GM23338 (cell line): ENCODE measurements around the gene PPP4R2. TPM values are rescaled to one million over a fixed set of nuclear protein-coding genes. Genes with fewer than 3 reads are reported as not detected.
A peak's percentile ranks its signal among the peaks of the same experiment; 100 is the strongest.

Experiments
- ATAC-seq: fragments of 200-7000 bp; cut with Tn5 transposase; 3 replicates; pipeline ENCODE4 v1.9.1; 2020
- DNase-seq: peaks from one replicate; pipeline ENCODE4 v3.0.0-alpha.2; 2015; ENCODE audit warnings: low spot score
- H2AFZ ChIP-seq: fragments of 200-600 bp; sonication (generic); 2 replicates; pipeline ENCODE4 v1.8.0; 2016; ENCODE audit warnings: antibody characterized with exemption, mild to moderate bottlenecking, moderate library complexity
- H3F3A ChIP-seq: fragments of 200-600 bp; sonication (generic); replicated peaks from 2 replicates; pipeline ENCODE4 v1.8.0; 2017; ENCODE audit warnings: antibody characterized with exemption, mixed run types, low read depth
- H3K27ac ChIP-seq: fragments of 200-600 bp; sonication (generic); 2 replicates; pipeline ENCODE4 v1.6.1; 2016; ENCODE audit warnings: low read depth
- H3K27me3 ChIP-seq: fragments of 200-600 bp; sonication (generic); 2 replicates; pipeline ENCODE4 v1.8.0; 2016; ENCODE audit warnings: mild to moderate bottlenecking, mixed run types, moderate library complexity; ENCODE audit not compliant: insufficient read depth
- H3K36me3 ChIP-seq: fragments of 200-600 bp; sonication (generic); 2 replicates; pipeline ENCODE4 v1.8.0; 2016; ENCODE audit warnings: mild to moderate bottlenecking; ENCODE audit not compliant: insufficient read depth
- H3K4me1 ChIP-seq: fragments of 200-600 bp; sonication (generic); 2 replicates; pipeline ENCODE4 v1.8.0; 2016; ENCODE audit warnings: mild to moderate bottlenecking, moderate library complexity; ENCODE audit not compliant: insufficient read depth
- H3K4me2 ChIP-seq: fragments of 200-600 bp; sonication (generic); 2 replicates; pipeline ENCODE4 v1.7.1; 2017; ENCODE audit warnings: mixed run types
- H3K4me3 ChIP-seq: fragments of 200-600 bp; sonication (generic); 2 replicates; pipeline ENCODE4 v1.6.1; 2016; ENCODE audit warnings: mixed run types
- H3K79me2 ChIP-seq: fragments of 200-600 bp; sonication (generic); replicated peaks from 2 replicates; pipeline ENCODE4 v1.8.0; 2017; ENCODE audit warnings: mild to moderate bottlenecking; ENCODE audit not compliant: insufficient read depth
- H3K9me2 ChIP-seq: fragments of 200-600 bp; sonication (generic); 2 replicates; pipeline ENCODE4 v1.8.0; 2017; ENCODE audit not compliant: insufficient read depth
- H4K20me1 ChIP-seq: fragments of 200-600 bp; sonication (generic); replicated peaks from 2 replicates; pipeline ENCODE4 v1.8.0; 2017; ENCODE audit warnings: mild to moderate bottlenecking; ENCODE audit not compliant: insufficient read depth
- H3K27ac Mint-ChIP-seq: 2 replicates; pipeline ENCODE4 v1.8.0; 2020; ENCODE audit warnings: inconsistent platforms, mild to moderate bottlenecking, moderate library complexity, mixed read lengths
- H3K27me3 Mint-ChIP-seq: 3 replicates; pipeline ENCODE4 v1.8.0; 2022; ENCODE audit warnings: low read depth, mild to moderate bottlenecking, moderate library complexity, mixed read lengths, inconsistent platforms; ENCODE audit not compliant: insufficient read depth, poor library complexity
- H3K36me3 Mint-ChIP-seq: 3 replicates; pipeline ENCODE4 v1.8.0; 2021; ENCODE audit warnings: low read depth, mild to moderate bottlenecking, inconsistent platforms, moderate library complexity, mixed read lengths
- H3K4me1 Mint-ChIP-seq: 3 replicates; pipeline ENCODE4 v1.8.0; 2020; ENCODE audit warnings: mild to moderate bottlenecking, inconsistent platforms, mixed read lengths
- H3K4me3 Mint-ChIP-seq: 3 replicates; pipeline ENCODE4 v1.8.0; 2021; ENCODE audit warnings: moderate library complexity, mild to moderate bottlenecking, inconsistent platforms, mixed read lengths
- H3K9me3 Mint-ChIP-seq: 3 replicates; pipeline ENCODE4 v1.8.0; 2020; ENCODE audit warnings: moderate library complexity, mild to moderate bottlenecking, inconsistent platforms, mixed read lengths
- CREB1 ChIP-seq: fragments of 250-450 bp; sonication (Bioruptor Pico); IDR thresholded peaks from 2 replicates; pipeline ENCODE4 v1.5.0; 2020; ENCODE audit warnings: low read depth, mild to moderate bottlenecking, moderate library complexity
- EZH2phosphoT487 ChIP-seq: fragments of 200-600 bp; sonication (generic); IDR thresholded peaks from one replicate; pipeline ENCODE4 v1.8.1; 2018; ENCODE audit warnings: antibody characterized with exemption; ENCODE audit not compliant: unreplicated experiment
- NANOG ChIP-seq: IDR thresholded peaks from 2 replicates; pipeline ENCODE4 v1.6.1; 2016; ENCODE audit warnings: antibody characterized with exemption, borderline replicate concordance
- POLR2AphosphoS5 ChIP-seq: IDR thresholded peaks from 2 replicates; pipeline ENCODE4 v1.6.1; 2016; ENCODE audit warnings: antibody characterized with exemption, low read depth
- STAT1 ChIP-seq: IDR thresholded peaks from one replicate; pipeline ENCODE4 v1.6.1; 2016; ENCODE audit warnings: antibody characterized with exemption; ENCODE audit not compliant: unreplicated experiment
- ZNF331 ChIP-seq: fragments of 250-450 bp; sonication (Bioruptor Pico); IDR thresholded peaks from 2 replicates; pipeline ENCODE4 v1.5.0; 2020; ENCODE audit warnings: low read depth, mild to moderate bottlenecking, moderate library complexity
- polyA plus RNA-seq: library from polyadenylated mRNA; unstranded; fragments of >200 nt; fragmentation: Nextera tagmentation; extraction: Ambion mirVana; gene quantifications from 2 replicates; pipeline ENCODE4 v1.2.1, GENCODE V29; 2016
- total RNA-seq: library from RNA; depleted of rRNA; stranded (reverse); fragments of >200 nt; shearing (Covaris generic); gene quantifications from 2 replicates; pipeline ENCODE4 v1.2.3, GENCODE V29; 2014
- TF ChIP-seq, protein P1 (sequence below): IDR thresholded peaks from 2 replicates; pipeline ENCODE4 v1.6.1; 2016; ENCODE audit warnings: antibody characterized with exemption
- TF ChIP-seq, protein P2 (sequence below): fragments of 250-450 bp; sonication (Bioruptor Pico); IDR thresholded peaks from 2 replicates; pipeline ENCODE4 v1.5.0; 2020; ENCODE audit warnings: mild to moderate bottlenecking, moderate library complexity
- TF ChIP-seq, protein P3 (sequence below), 2 experiments: fragments of 200-600 bp in 1 of 2; sonication (generic) in 1 of 2; conservative IDR thresholded peaks; 2 replicates each; pipeline versions ENCODE4 v1.5.1 to v1.6.1; 2016 to 2017; ENCODE audit warnings: antibody characterized with exemption in 2 of 2, low read depth in 2 of 2, mild to moderate bottlenecking in 2 of 2, moderate library complexity in 1 of 2

Gene PPP4R2
- total and polyA plus RNA-seq, 2 experiments from 2014 or later, result 62.7 to 117 TPM

DNA sequence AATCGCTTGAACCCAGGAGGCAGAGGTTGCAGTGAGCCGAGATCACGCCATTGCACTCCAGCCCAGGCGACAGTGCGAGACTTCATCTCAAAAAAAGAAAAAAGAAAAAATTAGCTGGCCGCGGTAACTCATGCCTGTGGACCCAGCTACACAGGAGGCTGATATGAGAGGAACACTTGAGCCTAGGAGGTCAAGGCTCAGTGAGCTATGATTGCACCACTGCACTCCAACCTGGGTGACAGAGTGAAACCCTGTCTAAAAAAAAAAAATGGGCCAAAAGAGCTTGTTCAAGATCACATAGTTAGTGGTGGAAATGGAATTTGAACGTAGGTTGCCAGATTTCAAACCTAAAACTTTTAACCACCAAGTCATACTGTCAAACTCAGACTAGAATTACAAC, 46.2 kb upstream of the PPP4R2 start:
- no peaks in the 10 kb centered on the region for H3K9me2 ChIP-seq
- H3K27me3 ChIP-seq, result no peaks in the 10 kb centered on the region
- H3F3A ChIP-seq, result no peaks in the 10 kb centered on the region
- H3K4me2 ChIP-seq, result no peak overlapping the region
- peak overlapping the region; percentile 28; the same call in 1 of the 2 replicates for H2AFZ ChIP-seq
- Mint-ChIP-seq H3K36me3 (no peaks in the 10 kb centered on the region), H3K27ac (no peak overlapping the region), H3K9me3 (no peaks in the 10 kb centered on the region; the same call in 2 of the 3 replicates), H3K4me3 (no peak overlapping the region), H3K4me1 (peaks cover 14% of the 10 kb centered on the region), H3K27me3 (no peaks in the 10 kb centered on the region)
- H3K4me3 ChIP-seq, result no peak overlapping the region
- TF ChIP-seq ZNF331, result no peak
- no peak for TF ChIP-seq STAT1
- no peak for TF ChIP-seq NANOG
- TF ChIP-seq EZH2phosphoT487, result no peak
- TF ChIP-seq CREB1 (CRISPR knock-in tag), result no peak
- TF ChIP-seq, protein P1, sequence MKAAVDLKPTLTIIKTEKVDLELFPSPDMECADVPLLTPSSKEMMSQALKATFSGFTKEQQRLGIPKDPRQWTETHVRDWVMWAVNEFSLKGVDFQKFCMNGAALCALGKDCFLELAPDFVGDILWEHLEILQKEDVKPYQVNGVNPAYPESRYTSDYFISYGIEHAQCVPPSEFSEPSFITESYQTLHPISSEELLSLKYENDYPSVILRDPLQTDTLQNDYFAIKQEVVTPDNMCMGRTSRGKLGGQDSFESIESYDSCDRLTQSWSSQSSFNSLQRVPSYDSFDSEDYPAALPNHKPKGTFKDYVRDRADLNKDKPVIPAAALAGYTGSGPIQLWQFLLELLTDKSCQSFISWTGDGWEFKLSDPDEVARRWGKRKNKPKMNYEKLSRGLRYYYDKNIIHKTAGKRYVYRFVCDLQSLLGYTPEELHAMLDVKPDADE, result no peak
- TF ChIP-seq, protein P2, sequence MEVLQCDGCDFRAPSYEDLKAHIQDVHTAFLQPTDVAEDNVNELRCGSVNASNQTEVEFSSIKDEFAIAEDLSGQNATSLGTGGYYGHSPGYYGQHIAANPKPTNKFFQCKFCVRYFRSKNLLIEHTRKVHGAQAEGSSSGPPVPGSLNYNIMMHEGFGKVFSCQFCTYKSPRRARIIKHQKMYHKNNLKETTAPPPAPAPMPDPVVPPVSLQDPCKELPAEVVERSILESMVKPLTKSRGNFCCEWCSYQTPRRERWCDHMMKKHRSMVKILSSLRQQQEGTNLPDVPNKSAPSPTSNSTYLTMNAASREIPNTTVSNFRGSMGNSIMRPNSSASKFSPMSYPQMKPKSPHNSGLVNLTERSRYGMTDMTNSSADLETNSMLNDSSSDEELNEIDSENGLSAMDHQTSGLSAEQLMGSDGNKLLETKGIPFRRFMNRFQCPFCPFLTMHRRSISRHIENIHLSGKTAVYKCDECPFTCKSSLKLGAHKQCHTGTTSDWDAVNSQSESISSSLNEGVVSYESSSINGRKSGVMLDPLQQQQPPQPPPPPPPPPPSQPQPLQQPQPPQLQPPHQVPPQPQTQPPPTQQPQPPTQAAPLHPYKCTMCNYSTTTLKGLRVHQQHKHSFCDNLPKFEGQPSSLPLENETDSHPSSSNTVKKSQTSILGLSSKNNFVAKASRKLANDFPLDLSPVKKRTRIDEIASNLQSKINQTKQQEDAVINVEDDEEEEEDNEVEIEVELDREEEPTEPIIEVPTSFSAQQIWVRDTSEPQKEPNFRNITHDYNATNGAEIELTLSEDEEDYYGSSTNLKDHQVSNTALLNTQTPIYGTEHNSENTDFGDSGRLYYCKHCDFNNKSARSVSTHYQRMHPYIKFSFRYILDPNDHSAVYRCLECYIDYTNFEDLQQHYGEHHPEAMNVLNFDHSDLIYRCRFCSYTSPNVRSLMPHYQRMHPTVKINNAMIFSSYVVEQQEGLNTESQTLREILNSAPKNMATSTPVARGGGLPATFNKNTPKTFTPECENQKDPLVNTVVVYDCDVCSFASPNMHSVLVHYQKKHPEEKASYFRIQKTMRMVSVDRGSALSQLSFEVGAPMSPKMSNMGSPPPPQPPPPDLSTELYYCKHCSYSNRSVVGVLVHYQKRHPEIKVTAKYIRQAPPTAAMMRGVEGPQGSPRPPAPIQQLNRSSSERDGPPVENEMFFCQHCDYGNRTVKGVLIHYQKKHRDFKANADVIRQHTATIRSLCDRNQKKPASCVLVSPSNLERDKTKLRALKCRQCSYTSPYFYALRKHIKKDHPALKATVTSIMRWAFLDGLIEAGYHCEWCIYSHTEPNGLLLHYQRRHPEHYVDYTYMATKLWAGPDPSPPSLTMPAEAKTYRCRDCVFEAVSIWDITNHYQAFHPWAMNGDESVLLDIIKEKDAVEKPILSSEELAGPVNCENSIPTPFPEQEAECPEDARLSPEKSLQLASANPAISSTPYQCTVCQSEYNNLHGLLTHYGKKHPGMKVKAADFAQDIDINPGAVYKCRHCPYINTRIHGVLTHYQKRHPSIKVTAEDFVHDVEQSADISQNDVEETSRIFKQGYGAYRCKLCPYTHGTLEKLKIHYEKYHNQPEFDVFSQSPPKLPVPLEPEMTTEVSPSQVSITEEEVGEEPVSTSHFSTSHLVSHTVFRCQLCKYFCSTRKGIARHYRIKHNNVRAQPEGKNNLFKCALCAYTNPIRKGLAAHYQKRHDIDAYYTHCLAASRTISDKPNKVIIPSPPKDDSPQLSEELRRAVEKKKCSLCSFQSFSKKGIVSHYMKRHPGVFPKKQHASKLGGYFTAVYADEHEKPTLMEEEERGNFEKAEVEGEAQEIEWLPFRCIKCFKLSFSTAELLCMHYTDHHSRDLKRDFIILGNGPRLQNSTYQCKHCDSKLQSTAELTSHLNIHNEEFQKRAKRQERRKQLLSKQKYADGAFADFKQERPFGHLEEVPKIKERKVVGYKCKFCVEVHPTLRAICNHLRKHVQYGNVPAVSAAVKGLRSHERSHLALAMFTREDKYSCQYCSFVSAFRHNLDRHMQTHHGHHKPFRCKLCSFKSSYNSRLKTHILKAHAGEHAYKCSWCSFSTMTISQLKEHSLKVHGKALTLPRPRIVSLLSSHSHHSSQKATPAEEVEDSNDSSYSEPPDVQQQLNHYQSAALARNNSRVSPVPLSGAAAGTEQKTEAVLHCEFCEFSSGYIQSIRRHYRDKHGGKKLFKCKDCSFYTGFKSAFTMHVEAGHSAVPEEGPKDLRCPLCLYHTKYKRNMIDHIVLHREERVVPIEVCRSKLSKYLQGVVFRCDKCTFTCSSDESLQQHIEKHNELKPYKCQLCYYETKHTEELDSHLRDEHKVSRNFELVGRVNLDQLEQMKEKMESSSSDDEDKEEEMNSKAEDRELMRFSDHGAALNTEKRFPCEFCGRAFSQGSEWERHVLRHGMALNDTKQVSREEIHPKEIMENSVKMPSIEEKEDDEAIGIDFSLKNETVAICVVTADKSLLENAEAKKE (CRISPR knock-in tag), result no peak
- TF ChIP-seq, protein P3, sequence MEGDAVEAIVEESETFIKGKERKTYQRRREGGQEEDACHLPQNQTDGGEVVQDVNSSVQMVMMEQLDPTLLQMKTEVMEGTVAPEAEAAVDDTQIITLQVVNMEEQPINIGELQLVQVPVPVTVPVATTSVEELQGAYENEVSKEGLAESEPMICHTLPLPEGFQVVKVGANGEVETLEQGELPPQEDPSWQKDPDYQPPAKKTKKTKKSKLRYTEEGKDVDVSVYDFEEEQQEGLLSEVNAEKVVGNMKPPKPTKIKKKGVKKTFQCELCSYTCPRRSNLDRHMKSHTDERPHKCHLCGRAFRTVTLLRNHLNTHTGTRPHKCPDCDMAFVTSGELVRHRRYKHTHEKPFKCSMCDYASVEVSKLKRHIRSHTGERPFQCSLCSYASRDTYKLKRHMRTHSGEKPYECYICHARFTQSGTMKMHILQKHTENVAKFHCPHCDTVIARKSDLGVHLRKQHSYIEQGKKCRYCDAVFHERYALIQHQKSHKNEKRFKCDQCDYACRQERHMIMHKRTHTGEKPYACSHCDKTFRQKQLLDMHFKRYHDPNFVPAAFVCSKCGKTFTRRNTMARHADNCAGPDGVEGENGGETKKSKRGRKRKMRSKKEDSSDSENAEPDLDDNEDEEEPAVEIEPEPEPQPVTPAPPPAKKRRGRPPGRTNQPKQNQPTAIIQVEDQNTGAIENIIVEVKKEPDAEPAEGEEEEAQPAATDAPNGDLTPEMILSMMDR (conservative IDR thresholded peaks at IDR 0.05; ENCODE audit: low read depth in 2 of 2), result no peak
- TF ChIP-seq POLR2AphosphoS5, result no peak
- no peaks in the 10 kb centered on the region for H3K79me2 ChIP-seq
- ATAC-seq (no peak), DNase-seq (no peak)
- H3K36me3 ChIP-seq, result no peaks in the 10 kb centered on the region
- H3K4me1 ChIP-seq, result peaks cover 8% of the 10 kb centered on the region
- H4K20me1 ChIP-seq, result no peaks in the 10 kb centered on the region
- no peak overlapping the region for H3K27ac ChIP-seq
